ENCODE measurements around the gene PSMG4. TPM values are rescaled to one million over a fixed set of nuclear protein-coding genes. Genes with fewer than 3 reads are reported as not detected.

PSMG4 gene
- total RNA-seq, 1 experiment from 2014 or later: 10.1 TPM

GRCh38 chr6:3292431-3293197, 33.9 kb downstream of the PSMG4 start:
- Histone ChIP-seq H3K36me3 (no peaks in the 10 kb centered on the region), H3K4me3 (no peak overlapping the region), H3K9me3 (replicated peaks) (no peaks in the 10 kb centered on the region), H3K27ac (no peak overlapping the region), H3K27me3 (no peaks in the 10 kb centered on the region), H3K4me1 (no peaks in the 10 kb centered on the region)
- no peak for DNase-seq

DNA sequence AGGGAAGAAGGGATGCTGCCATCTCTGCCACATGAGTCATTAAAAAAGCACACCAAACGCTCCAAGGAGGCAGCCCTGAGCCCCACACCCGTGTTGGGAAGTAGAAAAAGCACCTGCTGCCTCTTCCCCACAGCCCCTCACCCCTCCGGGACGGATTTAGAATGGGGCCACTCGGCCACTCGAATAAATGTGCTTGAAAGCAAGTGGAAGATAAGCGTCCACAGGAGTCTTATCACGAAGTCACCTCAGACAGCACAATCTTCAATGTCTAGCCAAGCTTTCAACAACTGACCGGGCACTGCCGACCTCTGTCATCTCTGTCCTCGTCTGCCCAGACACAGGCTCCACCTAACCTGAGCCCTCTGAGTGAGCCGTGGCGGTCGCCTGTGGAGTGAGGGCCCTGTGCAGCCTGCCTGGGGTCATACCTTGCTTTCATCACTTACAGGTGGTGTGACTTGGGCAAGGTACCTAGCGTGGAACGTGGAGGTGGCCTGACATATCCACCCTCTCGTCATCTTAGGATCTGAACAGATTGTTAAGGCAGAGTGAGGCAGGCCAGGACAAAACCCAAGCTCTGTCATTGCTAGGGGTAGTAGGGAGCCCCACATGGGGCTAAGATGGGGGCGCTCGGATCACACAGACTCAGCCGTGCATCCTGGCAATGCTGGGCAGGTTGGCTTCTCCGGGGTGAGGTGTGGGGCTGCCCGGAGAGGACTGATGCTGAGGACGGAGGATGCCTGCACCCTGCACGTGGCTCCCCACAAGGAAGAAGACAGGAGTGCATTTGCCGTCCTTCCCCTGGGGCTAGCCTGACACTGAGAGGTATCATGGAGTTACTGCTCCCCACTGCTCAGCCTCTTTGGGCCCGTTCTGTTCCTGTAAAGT, 34.8 kb downstream of the PSMG4 start:
- no peak for DNase-seq
- no peaks in the 10 kb centered on the region for H3K4me1 ChIP-seq
- H3K4me3 ChIP-seq: no peak overlapping the region
- no peaks in the 10 kb centered on the region for H3K36me3 ChIP-seq
- H3K27me3 ChIP-seq: no peaks in the 10 kb centered on the region
- H3K27ac ChIP-seq: no peak overlapping the region
- H3K9me3 ChIP-seq (replicated peaks): no peaks in the 10 kb centered on the region

- no peak overlapping the region for H3K27ac ChIP-seq
- no peak for DNase-seq
- H3K27me3 ChIP-seq: no peaks in the 10 kb centered on the region
- H3K4me3 ChIP-seq: no peak overlapping the region
- H3K4me1 ChIP-seq: no peaks in the 10 kb centered on the region
- no peaks in the 10 kb centered on the region for H3K9me3 ChIP-seq (replicated peaks)
- no peaks in the 10 kb centered on the region for H3K36me3 ChIP-seq
Measured at GRCh38 chr6:3294396-3294795, 35.6 kb downstream of the PSMG4 start.

GRCh38 chr6:3294921-3295871, 36.4 kb downstream of the PSMG4 start:
- Histone ChIP-seq H3K4me1 (no peaks in the 10 kb centered on the region), H3K27me3 (no peaks in the 10 kb centered on the region), H3K36me3 (no peaks in the 10 kb centered on the region), H3K9me3 (replicated peaks) (no peaks in the 10 kb centered on the region), H3K4me3 (no peak overlapping the region), H3K27ac (no peak overlapping the region)
- DNase-seq: peak in 1 of 2 experiments; percentile 38

GRCh38 chr6:3296078-3296477, 37.3 kb downstream of the PSMG4 start:
- no peaks in the 10 kb centered on the region for H3K27me3 ChIP-seq
- no peak for DNase-seq
- no peaks in the 10 kb centered on the region for H3K9me3 ChIP-seq (replicated peaks)
- H3K4me3 ChIP-seq: no peak overlapping the region
- H3K36me3 ChIP-seq: no peaks in the 10 kb centered on the region
- no peaks in the 10 kb centered on the region for H3K4me1 ChIP-seq
- no peak overlapping the region for H3K27ac ChIP-seq

- no peak for DNase-seq
- Histone ChIP-seq H3K4me3 (no peak overlapping the region), H3K4me1 (no peaks in the 10 kb centered on the region), H3K27me3 (no peaks in the 10 kb centered on the region), H3K36me3 (no peaks in the 10 kb centered on the region), H3K27ac (no peak overlapping the region), H3K9me3 (replicated peaks) (no peaks in the 10 kb centered on the region)
Measured at GRCh38 chr6:3296537-3296936, 37.8 kb downstream of the PSMG4 start.

DNA sequence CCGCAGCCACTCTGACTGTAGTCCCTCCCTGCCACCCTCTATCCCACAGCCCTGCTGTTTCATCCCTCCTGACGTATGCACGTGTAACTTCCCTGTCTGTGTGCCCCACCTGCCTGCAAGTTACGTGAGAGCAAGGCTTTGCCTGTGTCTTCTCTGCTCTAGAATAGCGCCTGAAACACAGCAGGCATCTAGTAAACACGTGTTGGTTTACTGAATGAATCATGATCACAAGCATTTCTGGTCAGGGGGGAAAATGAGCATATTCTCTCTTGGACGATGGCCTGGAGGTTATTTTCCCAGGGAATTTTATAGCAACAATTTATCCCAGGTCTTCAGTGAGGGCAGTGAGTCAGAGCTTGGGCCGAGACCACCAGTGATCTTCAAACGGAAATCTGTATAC, 38.3 kb downstream of the PSMG4 start:
- Histone ChIP-seq H3K4me3 (no peak overlapping the region), H3K27me3 (no peaks in the 10 kb centered on the region), H3K27ac (no peak overlapping the region), H3K4me1 (no peaks in the 10 kb centered on the region), H3K9me3 (replicated peaks) (no peaks in the 10 kb centered on the region), H3K36me3 (no peaks in the 10 kb centered on the region)
- no peak for DNase-seq

DNA sequence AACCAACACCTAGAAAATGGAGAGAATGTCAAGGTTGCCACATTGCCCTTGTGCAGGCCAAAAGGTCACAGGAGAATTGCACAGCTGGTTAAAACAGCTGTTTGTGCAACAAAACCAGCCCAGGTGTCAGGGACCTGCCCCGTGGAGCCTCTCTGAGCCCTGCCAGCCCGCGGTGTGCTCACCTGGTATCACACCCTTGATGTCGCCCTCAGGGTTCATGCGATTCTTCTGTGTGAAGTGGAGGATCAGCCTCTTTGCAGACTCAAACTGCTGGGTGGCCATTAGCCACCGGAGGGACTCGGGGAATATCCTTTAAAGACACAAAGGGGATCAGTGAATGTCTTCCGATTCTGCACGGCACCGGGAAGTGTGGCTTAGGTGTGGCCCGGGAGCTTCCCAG, 39.2 kb downstream of the PSMG4 start:
- Histone ChIP-seq H3K4me3 (no peak overlapping the region), H3K27me3 (no peaks in the 10 kb centered on the region), H3K36me3 (no peaks in the 10 kb centered on the region), H3K4me1 (no peaks in the 10 kb centered on the region), H3K9me3 (replicated peaks) (no peaks in the 10 kb centered on the region), H3K27ac (no peak overlapping the region)
- no peak for DNase-seq

DNA sequence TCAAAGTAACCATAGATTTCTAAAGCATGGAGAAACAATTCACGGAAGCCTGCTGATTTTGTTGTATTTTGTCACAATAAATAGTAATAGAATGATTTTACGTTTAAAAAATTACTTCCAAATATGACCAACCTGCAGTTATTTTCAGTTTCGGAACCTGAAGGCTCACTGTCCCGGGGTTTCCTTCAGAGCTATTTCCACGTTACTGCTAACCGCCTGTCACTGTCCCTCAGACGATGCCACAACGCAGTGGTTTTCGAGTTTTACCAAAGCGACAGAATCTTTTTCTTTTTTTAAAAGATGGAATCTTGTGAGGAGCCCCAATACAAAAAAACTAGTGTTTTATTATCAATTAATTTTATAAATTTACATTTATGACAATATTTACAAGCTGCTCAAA, 40.5 kb downstream of the PSMG4 start:
- Histone ChIP-seq H3K27me3 (no peaks in the 10 kb centered on the region), H3K4me1 (no peaks in the 10 kb centered on the region), H3K36me3 (no peaks in the 10 kb centered on the region), H3K27ac (no peak overlapping the region), H3K4me3 (no peak overlapping the region), H3K9me3 (replicated peaks) (no peaks in the 10 kb centered on the region)
- DNase-seq: no peak

- H3K27me3 ChIP-seq: no peaks in the 10 kb centered on the region
- no peak overlapping the region for H3K4me3 ChIP-seq
- no peak for DNase-seq
- no peaks in the 10 kb centered on the region for H3K4me1 ChIP-seq
- no peak overlapping the region for H3K27ac ChIP-seq
- no peaks in the 10 kb centered on the region for H3K9me3 ChIP-seq (replicated peaks)
- H3K36me3 ChIP-seq: no peaks in the 10 kb centered on the region
Measured at GRCh38 chr6:3301506-3301905, 42.8 kb downstream of the PSMG4 start.

DNA sequence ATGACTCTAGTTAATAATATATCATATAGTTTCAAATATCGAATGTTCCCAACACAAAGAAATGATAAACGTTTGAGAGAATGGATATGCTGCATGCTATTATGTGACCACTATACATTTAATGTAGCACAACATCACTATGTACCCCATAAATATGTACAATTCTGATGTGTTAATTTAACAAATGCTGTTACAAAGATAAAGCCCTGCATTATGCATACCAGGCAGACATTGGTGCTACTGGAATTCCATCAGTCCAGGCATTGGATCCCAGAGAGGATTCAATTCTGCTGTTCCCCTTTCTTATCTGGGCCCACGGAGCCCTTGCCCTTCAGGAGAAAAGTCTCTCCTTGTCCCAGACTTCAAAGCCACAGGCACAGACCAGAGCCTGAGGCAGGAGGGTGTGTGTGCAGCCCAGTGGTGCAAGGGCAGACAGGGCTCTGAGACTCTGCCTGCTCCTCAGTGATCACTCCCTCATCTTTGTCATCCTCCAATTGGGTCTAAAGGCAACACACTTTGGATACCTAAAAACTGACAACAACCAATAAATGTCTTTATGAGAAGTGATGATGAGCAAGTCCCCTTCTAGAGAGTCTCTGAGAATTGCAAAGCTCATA, 45.2 kb downstream of the PSMG4 start:
- Histone ChIP-seq H3K36me3 (no peaks in the 10 kb centered on the region), H3K4me3 (no peak overlapping the region), H3K27me3 (no peaks in the 10 kb centered on the region), H3K4me1 (no peaks in the 10 kb centered on the region), H3K9me3 (replicated peaks) (no peaks in the 10 kb centered on the region), H3K27ac (no peak overlapping the region)
- no peak for DNase-seq

GRCh38 chr6:3304500-3305215, 45.9 kb downstream of the PSMG4 start:
- no peak overlapping the region for H3K27ac ChIP-seq
- H3K36me3 ChIP-seq: no peaks in the 10 kb centered on the region
- no peak overlapping the region for H3K4me3 ChIP-seq
- H3K27me3 ChIP-seq: no peaks in the 10 kb centered on the region
- DNase-seq: no peak
- no peaks in the 10 kb centered on the region for H3K4me1 ChIP-seq
- H3K9me3 ChIP-seq (replicated peaks): no peaks in the 10 kb centered on the region

DNA sequence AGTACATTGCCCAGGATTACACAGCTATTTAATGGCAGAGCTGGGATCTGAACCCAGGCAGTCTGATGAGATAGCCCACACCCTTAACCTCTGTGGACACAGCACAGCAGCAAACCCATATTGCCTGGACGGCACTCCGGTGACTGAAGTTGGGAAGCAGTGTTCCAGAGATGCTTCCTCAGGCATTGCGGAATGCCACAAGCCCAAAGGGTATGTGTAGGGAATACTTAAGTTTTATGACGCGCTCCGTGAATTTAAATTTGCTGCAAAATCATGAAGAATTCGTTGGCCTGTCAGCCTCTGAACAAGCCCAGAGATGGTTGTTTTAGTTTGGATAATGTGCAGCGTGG, 46.4 kb downstream of the PSMG4 start:
- no peak overlapping the region for H3K4me3 ChIP-seq
- no peaks in the 10 kb centered on the region for H3K4me1 ChIP-seq
- H3K36me3 ChIP-seq: no peaks in the 10 kb centered on the region
- no peaks in the 10 kb centered on the region for H3K9me3 ChIP-seq (replicated peaks)
- H3K27ac ChIP-seq: no peak overlapping the region
- no peaks in the 10 kb centered on the region for H3K27me3 ChIP-seq
- DNase-seq: no peak

DNA sequence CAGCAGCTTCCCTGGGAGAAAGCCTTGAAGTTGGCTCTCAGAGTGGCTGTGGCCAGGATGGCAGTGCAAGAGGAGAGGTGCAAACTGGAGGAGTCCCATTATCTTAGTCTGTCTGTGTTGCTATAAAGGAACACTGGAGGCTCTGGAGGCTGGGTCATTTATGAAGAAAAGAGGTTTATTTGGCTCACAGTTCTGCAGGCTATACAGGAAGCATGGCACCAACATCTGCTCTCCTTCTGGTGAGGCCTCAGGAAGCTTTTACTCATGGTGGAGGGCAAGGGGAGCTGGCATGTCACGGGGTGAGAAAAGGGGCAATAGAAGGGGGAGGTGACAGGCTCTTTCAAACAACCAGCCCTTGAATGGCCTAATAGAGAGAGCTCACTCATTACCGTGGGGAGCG, 47.1 kb downstream of the PSMG4 start:
- no peak for DNase-seq
- Histone ChIP-seq H3K27ac (no peak overlapping the region), H3K36me3 (no peaks in the 10 kb centered on the region), H3K9me3 (replicated peaks) (no peaks in the 10 kb centered on the region), H3K27me3 (no peaks in the 10 kb centered on the region), H3K4me1 (no peaks in the 10 kb centered on the region), H3K4me3 (no peak overlapping the region)

Measured in SJCRH30 (cell line).